GM23338 (cell line): ENCODE data around the gene NDUFS6. TPM values are rescaled to one million over a fixed set of nuclear protein-coding genes. Genes with fewer than 3 reads are reported as not detected.

Experiments used
- ATAC-seq: fragments of 200-7000 bp; cut with Tn5 transposase; 3 replicates; pipeline ENCODE4 v1.9.1; 2020
- DNase-seq: peaks from one replicate; pipeline ENCODE4 v3.0.0-alpha.2; 2015; ENCODE audit warnings: low spot score
- H2AFZ ChIP-seq: fragments of 200-600 bp; sonication (generic); 2 replicates; pipeline ENCODE4 v1.8.0; 2016; ENCODE audit warnings: antibody characterized with exemption, mild to moderate bottlenecking, moderate library complexity
- H3F3A ChIP-seq: fragments of 200-600 bp; sonication (generic); replicated peaks from 2 replicates; pipeline ENCODE4 v1.8.0; 2017; ENCODE audit warnings: antibody characterized with exemption, mixed run types, low read depth
- H3K27ac ChIP-seq: fragments of 200-600 bp; sonication (generic); 2 replicates; pipeline ENCODE4 v1.6.1; 2016; ENCODE audit warnings: low read depth
- H3K27me3 ChIP-seq: fragments of 200-600 bp; sonication (generic); 2 replicates; pipeline ENCODE4 v1.8.0; 2016; ENCODE audit warnings: mild to moderate bottlenecking, mixed run types, moderate library complexity; ENCODE audit not compliant: insufficient read depth
- H3K36me3 ChIP-seq: fragments of 200-600 bp; sonication (generic); 2 replicates; pipeline ENCODE4 v1.8.0; 2016; ENCODE audit warnings: mild to moderate bottlenecking; ENCODE audit not compliant: insufficient read depth
- H3K4me1 ChIP-seq: fragments of 200-600 bp; sonication (generic); 2 replicates; pipeline ENCODE4 v1.8.0; 2016; ENCODE audit warnings: mild to moderate bottlenecking, moderate library complexity; ENCODE audit not compliant: insufficient read depth
- H3K4me2 ChIP-seq: fragments of 200-600 bp; sonication (generic); 2 replicates; pipeline ENCODE4 v1.7.1; 2017; ENCODE audit warnings: mixed run types
- H3K4me3 ChIP-seq: fragments of 200-600 bp; sonication (generic); 2 replicates; pipeline ENCODE4 v1.6.1; 2016; ENCODE audit warnings: mixed run types
- H3K79me2 ChIP-seq: fragments of 200-600 bp; sonication (generic); replicated peaks from 2 replicates; pipeline ENCODE4 v1.8.0; 2017; ENCODE audit warnings: mild to moderate bottlenecking; ENCODE audit not compliant: insufficient read depth
- H3K9me2 ChIP-seq: fragments of 200-600 bp; sonication (generic); 2 replicates; pipeline ENCODE4 v1.8.0; 2017; ENCODE audit not compliant: insufficient read depth
- H4K20me1 ChIP-seq: fragments of 200-600 bp; sonication (generic); replicated peaks from 2 replicates; pipeline ENCODE4 v1.8.0; 2017; ENCODE audit warnings: mild to moderate bottlenecking; ENCODE audit not compliant: insufficient read depth
- H3K27ac Mint-ChIP-seq: 2 replicates; pipeline ENCODE4 v1.8.0; 2020; ENCODE audit warnings: inconsistent platforms, mild to moderate bottlenecking, moderate library complexity, mixed read lengths
- H3K27me3 Mint-ChIP-seq: 3 replicates; pipeline ENCODE4 v1.8.0; 2022; ENCODE audit warnings: low read depth, mild to moderate bottlenecking, moderate library complexity, mixed read lengths, inconsistent platforms; ENCODE audit not compliant: insufficient read depth, poor library complexity
- H3K36me3 Mint-ChIP-seq: 3 replicates; pipeline ENCODE4 v1.8.0; 2021; ENCODE audit warnings: low read depth, mild to moderate bottlenecking, inconsistent platforms, moderate library complexity, mixed read lengths
- H3K4me1 Mint-ChIP-seq: 3 replicates; pipeline ENCODE4 v1.8.0; 2020; ENCODE audit warnings: mild to moderate bottlenecking, inconsistent platforms, mixed read lengths
- H3K4me3 Mint-ChIP-seq: 3 replicates; pipeline ENCODE4 v1.8.0; 2021; ENCODE audit warnings: moderate library complexity, mild to moderate bottlenecking, inconsistent platforms, mixed read lengths
- H3K9me3 Mint-ChIP-seq: 3 replicates; pipeline ENCODE4 v1.8.0; 2020; ENCODE audit warnings: moderate library complexity, mild to moderate bottlenecking, inconsistent platforms, mixed read lengths
- CREB1 ChIP-seq: fragments of 250-450 bp; sonication (Bioruptor Pico); IDR thresholded peaks from 2 replicates; pipeline ENCODE4 v1.5.0; 2020; ENCODE audit warnings: low read depth, mild to moderate bottlenecking, moderate library complexity
- EZH2 ChIP-seq: fragments of 200-600 bp; sonication (generic); IDR thresholded peaks from one replicate; pipeline ENCODE4 v1.8.0; 2017; ENCODE audit warnings: antibody characterized with exemption, mild to moderate bottlenecking, low read depth; ENCODE audit not compliant: unreplicated experiment
- EZH2phosphoT487 ChIP-seq: fragments of 200-600 bp; sonication (generic); IDR thresholded peaks from one replicate; pipeline ENCODE4 v1.8.1; 2018; ENCODE audit warnings: antibody characterized with exemption; ENCODE audit not compliant: unreplicated experiment
- JUNB ChIP-seq: IDR thresholded peaks from one replicate; pipeline ENCODE4 v1.6.1; 2016; ENCODE audit warnings: antibody characterized with exemption; ENCODE audit not compliant: unreplicated experiment
- NANOG ChIP-seq: IDR thresholded peaks from 2 replicates; pipeline ENCODE4 v1.6.1; 2016; ENCODE audit warnings: antibody characterized with exemption, borderline replicate concordance
- POLR2AphosphoS5 ChIP-seq: IDR thresholded peaks from 2 replicates; pipeline ENCODE4 v1.6.1; 2016; ENCODE audit warnings: antibody characterized with exemption, low read depth
- STAT1 ChIP-seq: IDR thresholded peaks from one replicate; pipeline ENCODE4 v1.6.1; 2016; ENCODE audit warnings: antibody characterized with exemption; ENCODE audit not compliant: unreplicated experiment
- ZNF114 ChIP-seq: fragments of 250-450 bp; sonication (Bioruptor Pico); IDR thresholded peaks from 2 replicates; pipeline ENCODE4 v1.5.0; 2020; ENCODE audit warnings: mild to moderate bottlenecking, moderate library complexity
- ZNF331 ChIP-seq: fragments of 250-450 bp; sonication (Bioruptor Pico); IDR thresholded peaks from 2 replicates; pipeline ENCODE4 v1.5.0; 2020; ENCODE audit warnings: low read depth, mild to moderate bottlenecking, moderate library complexity
- polyA plus RNA-seq: library from polyadenylated mRNA; unstranded; fragments of >200 nt; fragmentation: Nextera tagmentation; extraction: Ambion mirVana; gene quantifications from 2 replicates; pipeline ENCODE4 v1.2.1, GENCODE V29; 2016
- total RNA-seq: library from RNA; depleted of rRNA; stranded (reverse); fragments of >200 nt; shearing (Covaris generic); gene quantifications from 2 replicates; pipeline ENCODE4 v1.2.3, GENCODE V29; 2014
- TF ChIP-seq, protein P1 (sequence below): IDR thresholded peaks from one replicate; pipeline ENCODE4 v1.6.1; 2018; ENCODE audit warnings: antibody characterized with exemption; ENCODE audit not compliant: unreplicated experiment
- TF ChIP-seq, protein P2 (sequence below), 2 experiments: fragments of 200-600 bp in 1 of 2; sonication (generic) in 1 of 2; conservative IDR thresholded peaks; 2 replicates each; pipeline versions ENCODE4 v1.5.1 to v1.6.1; 2016 to 2017; ENCODE audit warnings: antibody characterized with exemption in 2 of 2, low read depth in 2 of 2, mild to moderate bottlenecking in 2 of 2, moderate library complexity in 1 of 2
- TF ChIP-seq, protein P3 (sequence below): IDR thresholded peaks from 2 replicates; pipeline ENCODE4 v1.6.1; 2016; ENCODE audit warnings: antibody characterized with exemption
- TF ChIP-seq, protein P4 (sequence below): fragments of 250-450 bp; sonication (Bioruptor Pico); IDR thresholded peaks from 2 replicates; pipeline ENCODE4 v1.5.0; 2020; ENCODE audit warnings: mild to moderate bottlenecking, moderate library complexity

The NDUFS6 gene
- total and polyA plus RNA-seq, 2 experiments from 2014 or later: 94.8 to 289 TPM

DNA sequence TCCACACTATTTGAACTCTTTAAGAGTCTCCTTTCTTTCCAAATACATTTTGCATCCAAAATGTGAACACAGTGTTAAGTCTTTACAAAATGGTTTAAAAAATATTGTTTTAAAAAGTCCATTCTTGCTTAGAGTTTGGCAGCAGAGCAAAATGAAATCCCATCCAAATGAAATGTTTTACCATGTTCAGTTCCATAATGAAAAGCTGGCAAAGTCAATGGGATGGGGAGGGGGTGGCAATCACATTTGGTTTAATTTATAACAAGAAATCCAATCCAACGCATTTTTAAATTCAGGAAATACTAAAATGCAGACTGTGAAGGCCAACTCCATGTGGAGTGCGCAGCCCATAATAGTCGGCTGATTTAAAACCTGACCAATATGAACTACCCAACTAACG is 41.0 kb upstream of the NDUFS6 start:
- no peaks in the 10 kb centered on the region for H3K27me3 ChIP-seq
- ATAC-seq (no peak), DNase-seq (no peak)
- Mint-ChIP-seq H3K36me3 (peaks cover 10% of the 10 kb centered on the region; the same call in 2 of the 3 replicates), H3K4me1 (peaks cover 37% of the 10 kb centered on the region), H3K9me3 (peaks cover 17% of the 10 kb centered on the region), H3K4me3 (no peak overlapping the region), H3K27me3 (peaks cover 10% of the 10 kb centered on the region), H3K27ac (no peak overlapping the region)
- TF ChIP-seq JUNB (no peak), EZH2phosphoT487 (no peak), ZNF114 (CRISPR knock-in tag) (no peak), STAT1 (no peak), EZH2 (no peak), ZNF331 (no peak), NANOG (no peak), CREB1 (CRISPR knock-in tag) (no peak), POLR2AphosphoS5 (no peak)
- TF ChIP-seq, protein P1, sequence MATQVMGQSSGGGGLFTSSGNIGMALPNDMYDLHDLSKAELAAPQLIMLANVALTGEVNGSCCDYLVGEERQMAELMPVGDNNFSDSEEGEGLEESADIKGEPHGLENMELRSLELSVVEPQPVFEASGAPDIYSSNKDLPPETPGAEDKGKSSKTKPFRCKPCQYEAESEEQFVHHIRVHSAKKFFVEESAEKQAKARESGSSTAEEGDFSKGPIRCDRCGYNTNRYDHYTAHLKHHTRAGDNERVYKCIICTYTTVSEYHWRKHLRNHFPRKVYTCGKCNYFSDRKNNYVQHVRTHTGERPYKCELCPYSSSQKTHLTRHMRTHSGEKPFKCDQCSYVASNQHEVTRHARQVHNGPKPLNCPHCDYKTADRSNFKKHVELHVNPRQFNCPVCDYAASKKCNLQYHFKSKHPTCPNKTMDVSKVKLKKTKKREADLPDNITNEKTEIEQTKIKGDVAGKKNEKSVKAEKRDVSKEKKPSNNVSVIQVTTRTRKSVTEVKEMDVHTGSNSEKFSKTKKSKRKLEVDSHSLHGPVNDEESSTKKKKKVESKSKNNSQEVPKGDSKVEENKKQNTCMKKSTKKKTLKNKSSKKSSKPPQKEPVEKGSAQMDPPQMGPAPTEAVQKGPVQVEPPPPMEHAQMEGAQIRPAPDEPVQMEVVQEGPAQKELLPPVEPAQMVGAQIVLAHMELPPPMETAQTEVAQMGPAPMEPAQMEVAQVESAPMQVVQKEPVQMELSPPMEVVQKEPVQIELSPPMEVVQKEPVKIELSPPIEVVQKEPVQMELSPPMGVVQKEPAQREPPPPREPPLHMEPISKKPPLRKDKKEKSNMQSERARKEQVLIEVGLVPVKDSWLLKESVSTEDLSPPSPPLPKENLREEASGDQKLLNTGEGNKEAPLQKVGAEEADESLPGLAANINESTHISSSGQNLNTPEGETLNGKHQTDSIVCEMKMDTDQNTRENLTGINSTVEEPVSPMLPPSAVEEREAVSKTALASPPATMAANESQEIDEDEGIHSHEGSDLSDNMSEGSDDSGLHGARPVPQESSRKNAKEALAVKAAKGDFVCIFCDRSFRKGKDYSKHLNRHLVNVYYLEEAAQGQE: no peak
- TF ChIP-seq, protein P2, sequence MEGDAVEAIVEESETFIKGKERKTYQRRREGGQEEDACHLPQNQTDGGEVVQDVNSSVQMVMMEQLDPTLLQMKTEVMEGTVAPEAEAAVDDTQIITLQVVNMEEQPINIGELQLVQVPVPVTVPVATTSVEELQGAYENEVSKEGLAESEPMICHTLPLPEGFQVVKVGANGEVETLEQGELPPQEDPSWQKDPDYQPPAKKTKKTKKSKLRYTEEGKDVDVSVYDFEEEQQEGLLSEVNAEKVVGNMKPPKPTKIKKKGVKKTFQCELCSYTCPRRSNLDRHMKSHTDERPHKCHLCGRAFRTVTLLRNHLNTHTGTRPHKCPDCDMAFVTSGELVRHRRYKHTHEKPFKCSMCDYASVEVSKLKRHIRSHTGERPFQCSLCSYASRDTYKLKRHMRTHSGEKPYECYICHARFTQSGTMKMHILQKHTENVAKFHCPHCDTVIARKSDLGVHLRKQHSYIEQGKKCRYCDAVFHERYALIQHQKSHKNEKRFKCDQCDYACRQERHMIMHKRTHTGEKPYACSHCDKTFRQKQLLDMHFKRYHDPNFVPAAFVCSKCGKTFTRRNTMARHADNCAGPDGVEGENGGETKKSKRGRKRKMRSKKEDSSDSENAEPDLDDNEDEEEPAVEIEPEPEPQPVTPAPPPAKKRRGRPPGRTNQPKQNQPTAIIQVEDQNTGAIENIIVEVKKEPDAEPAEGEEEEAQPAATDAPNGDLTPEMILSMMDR (conservative IDR thresholded peaks at IDR 0.05; ENCODE audit: low read depth in 2 of 2): no peak
- TF ChIP-seq, protein P3, sequence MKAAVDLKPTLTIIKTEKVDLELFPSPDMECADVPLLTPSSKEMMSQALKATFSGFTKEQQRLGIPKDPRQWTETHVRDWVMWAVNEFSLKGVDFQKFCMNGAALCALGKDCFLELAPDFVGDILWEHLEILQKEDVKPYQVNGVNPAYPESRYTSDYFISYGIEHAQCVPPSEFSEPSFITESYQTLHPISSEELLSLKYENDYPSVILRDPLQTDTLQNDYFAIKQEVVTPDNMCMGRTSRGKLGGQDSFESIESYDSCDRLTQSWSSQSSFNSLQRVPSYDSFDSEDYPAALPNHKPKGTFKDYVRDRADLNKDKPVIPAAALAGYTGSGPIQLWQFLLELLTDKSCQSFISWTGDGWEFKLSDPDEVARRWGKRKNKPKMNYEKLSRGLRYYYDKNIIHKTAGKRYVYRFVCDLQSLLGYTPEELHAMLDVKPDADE: no peak
- TF ChIP-seq, protein P4, sequence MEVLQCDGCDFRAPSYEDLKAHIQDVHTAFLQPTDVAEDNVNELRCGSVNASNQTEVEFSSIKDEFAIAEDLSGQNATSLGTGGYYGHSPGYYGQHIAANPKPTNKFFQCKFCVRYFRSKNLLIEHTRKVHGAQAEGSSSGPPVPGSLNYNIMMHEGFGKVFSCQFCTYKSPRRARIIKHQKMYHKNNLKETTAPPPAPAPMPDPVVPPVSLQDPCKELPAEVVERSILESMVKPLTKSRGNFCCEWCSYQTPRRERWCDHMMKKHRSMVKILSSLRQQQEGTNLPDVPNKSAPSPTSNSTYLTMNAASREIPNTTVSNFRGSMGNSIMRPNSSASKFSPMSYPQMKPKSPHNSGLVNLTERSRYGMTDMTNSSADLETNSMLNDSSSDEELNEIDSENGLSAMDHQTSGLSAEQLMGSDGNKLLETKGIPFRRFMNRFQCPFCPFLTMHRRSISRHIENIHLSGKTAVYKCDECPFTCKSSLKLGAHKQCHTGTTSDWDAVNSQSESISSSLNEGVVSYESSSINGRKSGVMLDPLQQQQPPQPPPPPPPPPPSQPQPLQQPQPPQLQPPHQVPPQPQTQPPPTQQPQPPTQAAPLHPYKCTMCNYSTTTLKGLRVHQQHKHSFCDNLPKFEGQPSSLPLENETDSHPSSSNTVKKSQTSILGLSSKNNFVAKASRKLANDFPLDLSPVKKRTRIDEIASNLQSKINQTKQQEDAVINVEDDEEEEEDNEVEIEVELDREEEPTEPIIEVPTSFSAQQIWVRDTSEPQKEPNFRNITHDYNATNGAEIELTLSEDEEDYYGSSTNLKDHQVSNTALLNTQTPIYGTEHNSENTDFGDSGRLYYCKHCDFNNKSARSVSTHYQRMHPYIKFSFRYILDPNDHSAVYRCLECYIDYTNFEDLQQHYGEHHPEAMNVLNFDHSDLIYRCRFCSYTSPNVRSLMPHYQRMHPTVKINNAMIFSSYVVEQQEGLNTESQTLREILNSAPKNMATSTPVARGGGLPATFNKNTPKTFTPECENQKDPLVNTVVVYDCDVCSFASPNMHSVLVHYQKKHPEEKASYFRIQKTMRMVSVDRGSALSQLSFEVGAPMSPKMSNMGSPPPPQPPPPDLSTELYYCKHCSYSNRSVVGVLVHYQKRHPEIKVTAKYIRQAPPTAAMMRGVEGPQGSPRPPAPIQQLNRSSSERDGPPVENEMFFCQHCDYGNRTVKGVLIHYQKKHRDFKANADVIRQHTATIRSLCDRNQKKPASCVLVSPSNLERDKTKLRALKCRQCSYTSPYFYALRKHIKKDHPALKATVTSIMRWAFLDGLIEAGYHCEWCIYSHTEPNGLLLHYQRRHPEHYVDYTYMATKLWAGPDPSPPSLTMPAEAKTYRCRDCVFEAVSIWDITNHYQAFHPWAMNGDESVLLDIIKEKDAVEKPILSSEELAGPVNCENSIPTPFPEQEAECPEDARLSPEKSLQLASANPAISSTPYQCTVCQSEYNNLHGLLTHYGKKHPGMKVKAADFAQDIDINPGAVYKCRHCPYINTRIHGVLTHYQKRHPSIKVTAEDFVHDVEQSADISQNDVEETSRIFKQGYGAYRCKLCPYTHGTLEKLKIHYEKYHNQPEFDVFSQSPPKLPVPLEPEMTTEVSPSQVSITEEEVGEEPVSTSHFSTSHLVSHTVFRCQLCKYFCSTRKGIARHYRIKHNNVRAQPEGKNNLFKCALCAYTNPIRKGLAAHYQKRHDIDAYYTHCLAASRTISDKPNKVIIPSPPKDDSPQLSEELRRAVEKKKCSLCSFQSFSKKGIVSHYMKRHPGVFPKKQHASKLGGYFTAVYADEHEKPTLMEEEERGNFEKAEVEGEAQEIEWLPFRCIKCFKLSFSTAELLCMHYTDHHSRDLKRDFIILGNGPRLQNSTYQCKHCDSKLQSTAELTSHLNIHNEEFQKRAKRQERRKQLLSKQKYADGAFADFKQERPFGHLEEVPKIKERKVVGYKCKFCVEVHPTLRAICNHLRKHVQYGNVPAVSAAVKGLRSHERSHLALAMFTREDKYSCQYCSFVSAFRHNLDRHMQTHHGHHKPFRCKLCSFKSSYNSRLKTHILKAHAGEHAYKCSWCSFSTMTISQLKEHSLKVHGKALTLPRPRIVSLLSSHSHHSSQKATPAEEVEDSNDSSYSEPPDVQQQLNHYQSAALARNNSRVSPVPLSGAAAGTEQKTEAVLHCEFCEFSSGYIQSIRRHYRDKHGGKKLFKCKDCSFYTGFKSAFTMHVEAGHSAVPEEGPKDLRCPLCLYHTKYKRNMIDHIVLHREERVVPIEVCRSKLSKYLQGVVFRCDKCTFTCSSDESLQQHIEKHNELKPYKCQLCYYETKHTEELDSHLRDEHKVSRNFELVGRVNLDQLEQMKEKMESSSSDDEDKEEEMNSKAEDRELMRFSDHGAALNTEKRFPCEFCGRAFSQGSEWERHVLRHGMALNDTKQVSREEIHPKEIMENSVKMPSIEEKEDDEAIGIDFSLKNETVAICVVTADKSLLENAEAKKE: no peak
- H3K4me2 ChIP-seq: no peak overlapping the region
- H3F3A ChIP-seq: no peaks in the 10 kb centered on the region
- H3K27ac ChIP-seq: no peak overlapping the region
- H3K79me2 ChIP-seq: no peaks in the 10 kb centered on the region
- H2AFZ ChIP-seq: no peak overlapping the region
- no peaks in the 10 kb centered on the region for H3K9me2 ChIP-seq
- H3K4me3 ChIP-seq: no peak overlapping the region
- H4K20me1 ChIP-seq: no peaks in the 10 kb centered on the region
- peaks cover 13% of the 10 kb centered on the region for H3K4me1 ChIP-seq
- no peaks in the 10 kb centered on the region for H3K36me3 ChIP-seq
